GM15510 (cell line): ENCODE results near the gene KMT5B.

Experiments used
- POLR2A ChIP-seq: IDR thresholded peaks from 3 replicates; pipeline ENCODE4 v1.6.1; 2011; ENCODE audit warnings: borderline replicate concordance; ENCODE audit not compliant: insufficient read length; ENCODE audit errors: extremely low read depth

Gene KMT5B

DNA sequence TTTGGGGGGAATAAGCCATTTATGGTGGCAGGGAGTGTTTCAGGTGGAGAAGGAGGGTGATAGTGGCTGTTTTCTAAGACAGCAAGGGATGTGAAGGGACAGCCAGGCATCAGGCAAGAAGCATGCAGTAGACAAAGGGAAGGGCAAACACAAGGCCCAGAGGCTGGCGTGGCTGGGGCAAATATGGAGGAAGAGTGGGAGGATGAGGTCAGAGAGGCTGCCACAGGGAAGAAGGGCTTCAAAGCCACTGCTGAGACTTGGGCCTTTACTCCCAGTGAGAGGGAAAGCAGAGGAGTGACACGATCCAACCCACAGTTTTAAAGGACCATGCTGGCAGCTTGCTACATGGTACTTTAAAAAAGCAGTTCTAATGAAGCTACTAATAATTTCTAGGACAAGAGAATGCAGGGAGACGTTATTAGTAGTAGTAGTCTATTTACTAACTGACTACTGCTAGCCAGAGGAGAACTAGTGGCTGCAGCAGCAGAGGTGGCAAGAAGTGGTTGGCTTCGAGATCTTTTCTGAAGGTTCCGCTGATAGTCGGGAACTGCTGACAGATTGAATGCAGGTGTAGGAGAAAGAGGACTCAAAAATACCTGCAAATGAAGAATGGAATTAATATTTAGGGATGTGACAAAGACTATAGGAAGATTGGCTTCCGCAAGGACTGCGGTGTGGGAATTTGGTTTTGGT lies 13.7 kb downstream of the KMT5B start:
- no peak for TF ChIP-seq POLR2A

DNA sequence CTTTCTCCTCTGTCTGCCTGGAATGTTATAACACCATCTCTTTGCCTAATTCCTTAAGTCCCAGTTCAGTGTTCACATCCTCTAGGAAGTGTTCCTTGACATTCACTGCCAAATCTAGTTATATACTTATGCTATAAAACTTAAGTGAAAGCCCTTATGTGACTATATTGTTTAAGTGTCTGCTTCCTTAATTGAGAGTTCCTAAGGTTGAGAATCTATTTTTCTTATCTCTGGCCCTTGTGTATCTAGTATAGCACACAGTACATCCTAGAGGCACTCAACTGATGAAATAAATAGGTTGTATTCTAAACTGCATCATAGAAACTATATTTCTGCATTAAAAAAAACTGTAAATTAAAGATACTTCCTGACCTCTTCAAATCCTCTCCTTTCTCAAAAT lies 16.9 kb downstream of the KMT5B start:
- no peak for TF ChIP-seq POLR2A

- no peak for TF ChIP-seq POLR2A
Measured at GRCh38 chr11:68194675-68195294, 18.3 kb downstream of the KMT5B start.

DNA sequence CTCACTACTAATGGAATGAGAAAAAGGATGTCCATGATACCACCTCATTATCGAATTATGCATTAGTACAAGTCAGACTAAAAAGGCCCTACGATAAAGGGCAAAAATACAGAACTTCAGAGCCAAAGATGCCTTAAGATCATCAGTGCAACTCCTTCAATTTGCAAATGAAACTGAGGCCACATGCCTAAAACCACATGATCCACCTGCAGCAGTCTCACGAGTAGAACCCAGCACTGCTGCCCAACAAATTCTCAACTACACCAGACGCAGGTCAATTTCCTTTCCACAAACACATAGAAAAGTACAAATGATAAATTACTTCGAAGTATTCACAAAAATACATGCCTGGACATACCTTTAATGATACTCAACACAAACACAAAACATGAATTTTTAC lies 20.1 kb downstream of the KMT5B start:
- TF ChIP-seq POLR2A: no peak

DNA sequence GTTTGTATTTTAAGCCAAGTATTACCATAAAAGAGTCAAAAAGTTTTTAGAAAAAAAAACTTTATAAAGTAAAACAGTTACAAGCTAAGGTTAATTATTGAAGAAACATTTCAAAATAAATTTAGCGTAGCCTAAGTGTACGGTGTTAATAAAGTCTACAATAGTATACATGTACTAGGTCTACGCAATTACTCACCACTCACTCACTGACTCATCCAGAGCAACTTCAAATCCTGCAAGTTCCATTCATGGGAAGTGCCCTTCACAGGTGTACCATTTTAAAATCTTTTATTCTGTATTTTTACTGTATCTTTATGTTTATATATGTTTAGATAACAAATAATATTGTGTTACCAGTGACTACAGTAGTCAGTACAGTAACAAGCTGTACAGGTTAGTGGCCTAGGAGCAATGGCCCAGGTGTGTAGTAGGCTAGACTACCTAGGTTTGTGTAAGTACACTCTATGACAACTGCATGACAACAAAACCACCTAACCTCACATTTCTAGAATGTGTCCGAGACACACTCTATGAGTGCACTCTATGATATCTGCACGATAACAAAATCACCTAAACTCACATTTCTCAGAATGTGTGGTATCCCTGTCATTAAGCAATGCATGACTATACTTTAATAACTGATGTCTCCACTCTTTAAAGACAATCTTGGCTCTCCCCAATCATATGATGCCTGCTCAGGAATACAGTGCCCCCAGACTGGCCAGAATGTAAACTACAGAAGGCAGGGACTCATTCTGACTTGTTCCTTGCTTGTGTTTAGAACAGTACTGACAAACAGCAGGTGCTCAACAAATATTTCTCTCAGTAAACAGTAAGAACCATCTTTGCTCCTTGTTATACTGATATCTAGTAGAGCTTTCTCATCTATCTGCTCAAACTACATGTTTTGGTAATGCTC lies 21.2 kb downstream of the KMT5B start:
- no peak for TF ChIP-seq POLR2A

DNA sequence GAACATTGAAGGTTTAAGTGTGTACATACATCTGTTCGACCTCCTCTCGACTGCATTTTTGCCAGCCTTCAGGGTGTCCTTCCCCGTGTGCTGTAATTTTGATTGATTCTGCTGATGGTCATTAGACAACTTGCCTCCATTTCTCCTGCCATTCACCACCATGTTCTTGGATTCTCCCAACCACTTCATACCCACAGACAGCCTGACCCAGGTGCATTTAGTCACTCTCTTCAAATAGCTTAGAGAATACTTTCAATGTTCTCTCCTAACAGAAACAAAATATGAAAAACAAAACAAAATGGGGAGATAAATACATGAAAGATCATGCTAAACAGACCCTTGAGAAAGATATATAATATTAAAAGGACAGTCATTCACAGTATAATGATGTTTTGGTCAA lies 23.2 kb downstream of the KMT5B start:
- TF ChIP-seq POLR2A: no peak

DNA sequence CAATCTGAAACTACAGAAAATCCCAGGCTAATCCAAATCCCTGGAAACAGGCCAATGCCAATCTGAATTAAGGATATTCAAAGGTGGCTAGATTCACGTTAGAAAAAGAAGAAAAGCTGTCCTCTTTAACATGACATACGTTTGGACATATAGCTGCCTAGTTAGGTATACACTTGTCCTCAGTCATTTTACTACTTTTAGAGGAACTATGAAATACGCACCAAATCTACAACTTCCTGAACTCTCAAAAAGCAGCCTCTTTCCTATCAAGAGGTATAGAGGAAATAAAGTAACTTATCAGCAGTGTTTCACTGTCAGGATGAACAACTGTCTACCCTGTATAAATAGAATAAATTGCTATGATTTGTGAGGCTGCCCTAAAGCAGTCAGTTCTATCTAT lies 24.0 kb downstream of the KMT5B start:
- no peak for TF ChIP-seq POLR2A

GRCh38 chr11:68186061-68186460 lies 27.0 kb downstream of the KMT5B start:
- no peak for TF ChIP-seq POLR2A

DNA sequence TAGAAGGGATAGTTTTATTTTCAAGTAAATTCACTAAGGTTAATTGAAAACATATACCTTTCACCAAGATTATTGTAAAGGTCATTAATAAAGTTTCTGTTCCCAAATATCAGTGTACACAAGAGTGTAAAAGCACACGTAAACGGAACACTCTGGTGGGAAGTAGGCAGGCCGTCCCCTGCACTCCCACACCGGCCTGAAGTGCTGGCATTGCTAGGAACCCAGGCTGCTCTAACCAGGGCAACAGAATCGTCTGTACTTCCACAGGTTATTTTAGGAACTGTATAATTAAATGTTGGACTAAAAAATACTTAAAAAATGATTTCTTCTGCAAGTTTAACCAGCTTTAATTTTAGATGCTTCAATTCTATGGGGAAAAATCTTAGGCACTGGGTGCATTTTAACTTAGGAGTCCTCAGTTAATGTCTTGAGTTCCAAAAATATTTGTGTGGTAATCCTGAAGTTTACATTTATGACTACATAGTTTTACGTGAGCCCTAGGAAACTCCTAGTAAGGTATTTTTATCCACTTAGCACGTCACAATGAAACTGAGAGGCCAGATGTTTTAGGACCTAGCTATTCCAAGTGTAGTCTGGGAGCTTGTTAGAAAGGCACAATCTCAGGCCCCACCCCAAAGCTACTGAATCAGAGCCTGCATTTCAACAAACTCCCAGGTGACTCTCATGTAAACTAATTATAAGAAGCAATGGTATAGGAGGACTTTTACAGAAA lies 31.2 kb downstream of the KMT5B start:
- no peak for TF ChIP-seq POLR2A

- no peak for TF ChIP-seq POLR2A
Measured at GRCh38 chr11:68179847-68180246, 33.2 kb downstream of the KMT5B start.

GRCh38 chr11:68177877-68178276 lies 35.2 kb downstream of the KMT5B start:
- TF ChIP-seq POLR2A: no peak

DNA sequence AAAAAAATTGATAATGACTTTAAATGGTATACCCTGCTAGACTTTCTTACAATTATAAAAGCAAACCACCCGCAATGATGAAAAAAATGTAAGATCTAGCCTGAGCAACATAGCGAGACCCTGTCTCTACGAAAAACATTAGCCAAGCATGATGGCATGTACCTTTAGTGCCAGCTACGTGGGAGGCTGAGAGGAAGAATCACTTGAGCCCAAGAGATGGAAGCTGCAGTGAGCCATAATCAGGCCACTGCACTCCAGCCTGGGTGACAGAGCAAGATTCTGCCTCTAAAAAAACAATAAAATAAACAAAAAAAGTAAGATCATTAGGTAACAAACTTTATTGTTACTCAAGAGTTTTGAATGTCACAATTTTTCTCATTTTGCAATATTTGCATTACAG lies 39.2 kb downstream of the KMT5B start:
- TF ChIP-seq POLR2A: no peak

DNA sequence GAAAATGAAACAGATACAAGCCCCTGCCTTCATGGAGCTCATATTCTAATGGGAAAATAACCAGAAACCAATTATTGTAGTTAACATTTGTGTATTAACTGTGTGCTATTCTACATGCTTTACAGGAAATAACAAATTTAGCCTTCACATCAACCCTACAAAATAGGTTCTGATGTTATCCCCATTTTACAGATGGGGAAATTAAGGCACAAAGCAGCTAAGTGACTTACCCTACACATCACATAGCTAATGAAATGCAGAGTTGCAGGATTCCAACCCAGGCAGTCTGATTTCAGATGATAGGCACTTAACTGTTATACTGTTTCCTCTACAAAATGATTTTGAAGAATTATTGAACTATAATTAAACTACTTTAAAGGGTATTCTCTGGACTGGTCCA lies 43.7 kb downstream of the KMT5B start:
- no peak for TF ChIP-seq POLR2A

DNA sequence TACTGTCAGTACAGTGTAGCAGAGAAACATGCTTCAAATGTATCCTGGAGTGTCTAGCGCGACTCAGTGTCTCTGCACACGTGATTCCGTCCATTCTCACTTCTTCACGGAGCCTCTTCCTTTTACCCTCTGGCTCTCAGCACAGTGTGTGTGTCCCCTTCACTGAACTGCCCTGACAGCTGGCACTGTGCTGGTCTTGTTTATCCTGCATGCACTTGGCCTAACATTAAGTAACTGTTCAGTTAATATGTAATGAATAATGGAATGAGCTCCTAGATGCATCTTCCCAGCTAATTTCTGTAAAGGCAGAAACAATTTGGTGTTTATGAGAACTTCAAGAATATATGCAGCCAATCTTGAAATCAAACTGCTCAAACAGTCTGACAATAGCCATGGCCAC lies 44.4 kb downstream of the KMT5B start:
- no peak for TF ChIP-seq POLR2A

GRCh38 chr11:68167474-68167873 lies 45.6 kb downstream of the KMT5B start:
- no peak for TF ChIP-seq POLR2A
